NCI-H82 (cell line): ENCODE measurements around the gene DOC2A.
A peak's percentile ranks its signal among the peaks of the same experiment; 100 is the strongest.

ENCODE experiments used
- DNase-seq: peaks from one replicate; lab custom pipeline; 2025; lab: John Stamatoyannopoulos, UW

Gene DOC2A

GRCh38 chr16:30005341-30006094, 5.3 kb downstream of the DOC2A start:
- DNase-seq: peak; percentile 73

- peak; percentile 51 for DNase-seq
Observed at GRCh38 chr16:30004811-30005242, 6.0 kb downstream of the DOC2A start.

- DNase-seq: no peak
Observed at GRCh38 chr16:30004424-30004776, 6.4 kb downstream of the DOC2A start.

- DNase-seq: no peak
Observed at GRCh38 chr16:30003670-30004423, 7.0 kb downstream of the DOC2A start.

- DNase-seq: no peak
Observed at GRCh38 chr16:30002614-30003346, 8.0 kb downstream of the DOC2A start.

- DNase-seq: no peak
Observed at GRCh38 chr16:30000735-30001631, 9.8 kb downstream of the DOC2A start.

GRCh38 chr16:29999605-30000004, 11.2 kb downstream of the DOC2A start:
- DNase-seq: no peak

GRCh38 chr16:29996766-29997250, 14.0 kb downstream of the DOC2A start:
- DNase-seq: peak; percentile 40

- DNase-seq: peak; percentile 97
Observed at GRCh38 chr16:29995911-29996765, 14.7 kb downstream of the DOC2A start, which contains the start of gene INO80E. Gene INO80E, plus strand, starts transcription at chr16:29996241. Its CDS starts 70 bp downstream, at chr16:29996311.

- DNase-seq: peak; percentile 91
Observed at GRCh38 chr16:29995324-29995910, 15.4 kb downstream of the DOC2A start, which contains the start of gene HIRIP3. Gene HIRIP3, minus strand, starts transcription at chr16:29995617. Its CDS starts 12 bp downstream, at chr16:29995605.

GRCh38 chr16:29994600-29995323, 16.1 kb downstream of the DOC2A start:
- DNase-seq: peak; percentile 58

GRCh38 chr16:29993903-29994599, 16.8 kb downstream of the DOC2A start:
- no peak for DNase-seq

GRCh38 chr16:29993191-29993902, 17.5 kb downstream of the DOC2A start:
- DNase-seq: no peak

GRCh38 chr16:29992344-29992967, 18.4 kb downstream of the DOC2A start:
- no peak for DNase-seq

GRCh38 chr16:29991571-29991904, 19.3 kb downstream of the DOC2A start:
- DNase-seq: no peak

- no peak for DNase-seq
Observed at GRCh38 chr16:29990883-29991570, 19.8 kb downstream of the DOC2A start.

- no peak for DNase-seq
Observed at GRCh38 chr16:29990034-29990433, 20.8 kb downstream of the DOC2A start.
